WTC11 (cell line): Measurements from ENCODE around the gene MRTFB. TPM values are rescaled to one million over a fixed set of nuclear protein-coding genes. Genes with fewer than 3 reads are reported as not detected.

Source experiments
- ATAC-seq: fragments of 200-7000 bp; cut with Tn5 transposase; 2 replicates; pipeline ENCODE4 v1.10.0; 2021; ENCODE audit warnings: mild to moderate bottlenecking, moderate library complexity
- CTCF ChIA-PET: fragments of 300-600 bp; sonication (Branson Sonifier 250); formaldehyde crosslinking; loops from one replicate; lab custom pipeline; 2021; ENCODE audit warnings: antibody characterized with exemption; lab: Charles Lee
- POLR2A ChIA-PET: fragments of 350-600 bp; sonication (Branson Sonifier 250); formaldehyde crosslinking; loops from one replicate; lab custom pipeline; 2021; ENCODE audit warnings: antibody characterized with exemption; lab: Charles Lee
- DNase-seq: peaks from one replicate; pipeline ENCODE4 v3.0.0; 2021; ENCODE audit warnings: low spot score
- H3K27ac Mint-ChIP-seq: 2 replicates; pipeline ENCODE4 v1.8.0; 2021; ENCODE audit warnings: mixed read lengths
- H3K27me3 Mint-ChIP-seq: 2 replicates; pipeline ENCODE4 v1.8.0; 2021; ENCODE audit warnings: low read depth, mild to moderate bottlenecking, moderate library complexity, mixed read lengths
- H3K36me3 Mint-ChIP-seq: 2 replicates; pipeline ENCODE4 v1.8.0; 2021; ENCODE audit warnings: mixed read lengths
- H3K4me1 Mint-ChIP-seq: 2 replicates; pipeline ENCODE4 v1.8.0; 2022; ENCODE audit warnings: mixed read lengths
- H3K4me3 Mint-ChIP-seq: 2 replicates; pipeline ENCODE4 v1.8.0; 2021; ENCODE audit warnings: mild to moderate bottlenecking, moderate library complexity, mixed read lengths
- H3K9me3 Mint-ChIP-seq: 2 replicates; pipeline ENCODE4 v1.8.0; 2021; ENCODE audit warnings: mixed read lengths
- AFF4 ChIP-seq: sonication (generic); formaldehyde crosslinking; IDR thresholded peaks from 2 replicates; pipeline ENCODE4 v1.8.1; 2023; ENCODE audit warnings: mild to moderate bottlenecking, missing genetic modification reagents, borderline replicate concordance
- CBFB ChIP-seq: sonication (generic); formaldehyde crosslinking; IDR thresholded peaks from 2 replicates; pipeline ENCODE4 v1.8.1; 2022; ENCODE audit warnings: mild to moderate bottlenecking, low read depth, missing genetic modification reagents
- E2F4 ChIP-seq: sonication (generic); formaldehyde crosslinking; IDR thresholded peaks from 2 replicates; pipeline ENCODE4 v1.8.1; 2022; ENCODE audit warnings: low read depth, mild to moderate bottlenecking, moderate library complexity, missing genetic modification reagents, borderline replicate concordance
- EMX1 ChIP-seq: fragments of 250-450 bp; sonication (Bioruptor Pico); IDR thresholded peaks from 2 replicates; pipeline ENCODE4 v1.8.0; 2021; ENCODE audit warnings: mild to moderate bottlenecking
- ETV6 ChIP-seq: sonication (generic); formaldehyde crosslinking; IDR thresholded peaks from 2 replicates; pipeline ENCODE4 v1.8.1; 2022; ENCODE audit warnings: mild to moderate bottlenecking, missing genetic modification reagents
- MLX ChIP-seq: sonication (generic); formaldehyde crosslinking; IDR thresholded peaks from 2 replicates; pipeline ENCODE4 v1.8.1; 2023; ENCODE audit warnings: mild to moderate bottlenecking, missing genetic modification reagents, moderate library complexity
- PREB ChIP-seq: sonication (generic); formaldehyde crosslinking; IDR thresholded peaks from 2 replicates; pipeline ENCODE4 v1.8.1; 2022; ENCODE audit warnings: mild to moderate bottlenecking, missing genetic modification reagents, moderate library complexity, borderline replicate concordance
- TEAD4 ChIP-seq: sonication (generic); formaldehyde crosslinking; IDR thresholded peaks from 2 replicates; pipeline ENCODE4 v1.8.0; 2022; ENCODE audit warnings: mild to moderate bottlenecking, missing genetic modification reagents
- ZNF121 ChIP-seq: sonication (generic); formaldehyde crosslinking; IDR thresholded peaks from 2 replicates; pipeline ENCODE4 v1.8.0; 2023; ENCODE audit warnings: missing genetic modification reagents
- ZNF232 ChIP-seq: sonication (generic); formaldehyde crosslinking; IDR thresholded peaks from 2 replicates; pipeline ENCODE4 v1.8.0; 2022; ENCODE audit warnings: mild to moderate bottlenecking, missing genetic modification reagents
- ZNF317 ChIP-seq: sonication (generic); formaldehyde crosslinking; IDR thresholded peaks from 2 replicates; pipeline ENCODE4 v1.8.1; 2023; ENCODE audit warnings: low read depth, mild to moderate bottlenecking, moderate library complexity, missing genetic modification reagents, borderline replicate concordance
- ZNF512 ChIP-seq: sonication (generic); formaldehyde crosslinking; IDR thresholded peaks from 2 replicates; pipeline ENCODE4 v1.8.1; 2022; ENCODE audit warnings: missing genetic modification reagents, borderline replicate concordance
- ZSCAN18 ChIP-seq: fragments of 250-450 bp; sonication (Bioruptor Pico); IDR thresholded peaks from 2 replicates; pipeline ENCODE4 v2.1.2; 2022; ENCODE audit warnings: mild to moderate bottlenecking, moderate library complexity
- total RNA-seq: library from RNA; stranded (reverse); gene quantifications from 3 replicates; pipeline ENCODE4 v1.2.3, GENCODE V29; 2021
- TF ChIP-seq, protein P1 (sequence below): sonication (generic); formaldehyde crosslinking; IDR thresholded peaks from 2 replicates; pipeline ENCODE4 v1.8.0; 2022; ENCODE audit warnings: missing genetic modification reagents
- TF ChIP-seq, protein P2 (sequence below): sonication (generic); formaldehyde crosslinking; IDR thresholded peaks from 2 replicates; pipeline ENCODE4 v1.8.1; 2023; ENCODE audit warnings: mild to moderate bottlenecking, missing genetic modification reagents, moderate library complexity
- TF ChIP-seq, protein P3 (sequence below): sonication (generic); formaldehyde crosslinking; IDR thresholded peaks from 2 replicates; pipeline ENCODE4 v1.8.1; 2022; ENCODE audit warnings: mild to moderate bottlenecking, moderate library complexity, missing genetic modification reagents

MRTFB gene
- total RNA-seq, 1 experiment from 2014 or later: 30.8 TPM

DNA sequence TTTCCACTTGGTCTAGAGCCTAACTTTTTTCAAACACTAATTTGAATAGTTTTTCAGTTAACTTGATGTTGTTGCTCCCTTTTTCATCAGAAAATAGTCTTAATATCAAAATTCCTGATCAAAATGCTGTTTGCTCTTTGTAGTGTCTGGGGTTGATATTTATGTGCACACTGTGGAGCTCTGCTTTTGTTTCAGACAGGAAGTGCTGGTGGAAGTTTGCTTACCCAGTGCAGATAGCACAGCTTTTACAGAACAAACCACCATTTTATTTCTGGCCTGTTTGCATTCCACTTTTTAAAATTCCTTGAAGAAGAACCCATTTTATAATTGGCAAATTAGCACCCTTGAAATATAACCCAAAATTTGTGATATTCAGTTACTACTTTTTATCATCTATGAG lies 125.4 kb downstream of the MRTFB start:
- Mint-ChIP-seq H3K27ac (no peak overlapping the region), H3K9me3 (no peaks in the 10 kb centered on the region), H3K36me3 (no peaks in the 10 kb centered on the region), H3K4me3 (no peak overlapping the region), H3K4me1 (0 out of 2 replicates have a peak, but pooled peaks cover 3% of the 10 kb centered on the region), H3K27me3 (no peaks in the 10 kb centered on the region)
- ChIA-PET POLR2A (interaction anchor here (0.7 kb wide), 2 partner anchors 96 to 451 kb away, joined by 9 to 12 read pairs; no protein-coding TSS in a partner anchor), CTCF (interaction anchor here (1.1 kb wide), 1 partner anchor 10 kb away, joined by 4 read pairs; no protein-coding TSS in a partner anchor)
- no peak for DNase-seq
- ATAC-seq: no peak
- TF ChIP-seq ETV6 (no peak), ZNF317 (no peak)

- ChIA-PET CTCF (no interaction called here), POLR2A (no interaction called here)
- Mint-ChIP-seq H3K4me3 (no peak overlapping the region), H3K27me3 (no peaks in the 10 kb centered on the region), H3K27ac (no peak overlapping the region), H3K9me3 (no peaks in the 10 kb centered on the region), H3K4me1 (peaks cover 4% of the 10 kb centered on the region), H3K36me3 (no peaks in the 10 kb centered on the region)
- DNase-seq: no peak
- no peak for ATAC-seq
- TF ChIP-seq ZNF512 (CRISPR knock-in tag): no peak
- TF ChIP-seq ZNF232 (CRISPR knock-in tag): no peak
- TF ChIP-seq PREB (CRISPR knock-in tag): no peak
- TF ChIP-seq ZNF121: no peak
- no peak for TF ChIP-seq EMX1 (CRISPR knock-in tag)
- no peak for TF ChIP-seq AFF4 (CRISPR knock-in tag)
- TF ChIP-seq TEAD4 (CRISPR knock-in tag): no peak
- no peak for TF ChIP-seq CBFB (CRISPR knock-in tag)
- TF ChIP-seq, protein P1, sequence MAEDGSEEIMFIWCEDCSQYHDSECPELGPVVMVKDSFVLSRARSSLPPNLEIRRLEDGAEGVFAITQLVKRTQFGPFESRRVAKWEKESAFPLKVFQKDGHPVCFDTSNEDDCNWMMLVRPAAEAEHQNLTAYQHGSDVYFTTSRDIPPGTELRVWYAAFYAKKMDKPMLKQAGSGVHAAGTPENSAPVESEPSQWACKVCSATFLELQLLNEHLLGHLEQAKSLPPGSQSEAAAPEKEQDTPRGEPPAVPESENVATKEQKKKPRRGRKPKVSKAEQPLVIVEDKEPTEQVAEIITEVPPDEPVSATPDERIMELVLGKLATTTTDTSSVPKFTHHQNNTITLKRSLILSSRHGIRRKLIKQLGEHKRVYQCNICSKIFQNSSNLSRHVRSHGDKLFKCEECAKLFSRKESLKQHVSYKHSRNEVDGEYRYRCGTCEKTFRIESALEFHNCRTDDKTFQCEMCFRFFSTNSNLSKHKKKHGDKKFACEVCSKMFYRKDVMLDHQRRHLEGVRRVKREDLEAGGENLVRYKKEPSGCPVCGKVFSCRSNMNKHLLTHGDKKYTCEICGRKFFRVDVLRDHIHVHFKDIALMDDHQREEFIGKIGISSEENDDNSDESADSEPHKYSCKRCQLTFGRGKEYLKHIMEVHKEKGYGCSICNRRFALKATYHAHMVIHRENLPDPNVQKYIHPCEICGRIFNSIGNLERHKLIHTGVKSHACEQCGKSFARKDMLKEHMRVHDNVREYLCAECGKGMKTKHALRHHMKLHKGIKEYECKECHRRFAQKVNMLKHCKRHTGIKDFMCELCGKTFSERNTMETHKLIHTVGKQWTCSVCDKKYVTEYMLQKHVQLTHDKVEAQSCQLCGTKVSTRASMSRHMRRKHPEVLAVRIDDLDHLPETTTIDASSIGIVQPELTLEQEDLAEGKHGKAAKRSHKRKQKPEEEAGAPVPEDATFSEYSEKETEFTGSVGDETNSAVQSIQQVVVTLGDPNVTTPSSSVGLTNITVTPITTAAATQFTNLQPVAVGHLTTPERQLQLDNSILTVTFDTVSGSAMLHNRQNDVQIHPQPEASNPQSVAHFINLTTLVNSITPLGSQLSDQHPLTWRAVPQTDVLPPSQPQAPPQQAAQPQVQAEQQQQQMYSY (CRISPR knock-in tag): no peak
- TF ChIP-seq, protein P2, sequence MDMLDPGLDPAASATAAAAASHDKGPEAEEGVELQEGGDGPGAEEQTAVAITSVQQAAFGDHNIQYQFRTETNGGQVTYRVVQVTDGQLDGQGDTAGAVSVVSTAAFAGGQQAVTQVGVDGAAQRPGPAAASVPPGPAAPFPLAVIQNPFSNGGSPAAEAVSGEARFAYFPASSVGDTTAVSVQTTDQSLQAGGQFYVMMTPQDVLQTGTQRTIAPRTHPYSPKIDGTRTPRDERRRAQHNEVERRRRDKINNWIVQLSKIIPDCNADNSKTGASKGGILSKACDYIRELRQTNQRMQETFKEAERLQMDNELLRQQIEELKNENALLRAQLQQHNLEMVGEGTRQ (CRISPR knock-in tag): no peak
- TF ChIP-seq E2F4 (CRISPR knock-in tag): no peak
- TF ChIP-seq, protein P3, sequence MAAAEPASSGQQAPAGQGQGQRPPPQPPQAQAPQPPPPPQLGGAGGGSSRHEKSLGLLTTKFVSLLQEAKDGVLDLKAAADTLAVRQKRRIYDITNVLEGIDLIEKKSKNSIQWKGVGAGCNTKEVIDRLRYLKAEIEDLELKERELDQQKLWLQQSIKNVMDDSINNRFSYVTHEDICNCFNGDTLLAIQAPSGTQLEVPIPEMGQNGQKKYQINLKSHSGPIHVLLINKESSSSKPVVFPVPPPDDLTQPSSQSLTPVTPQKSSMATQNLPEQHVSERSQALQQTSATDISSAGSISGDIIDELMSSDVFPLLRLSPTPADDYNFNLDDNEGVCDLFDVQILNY (CRISPR knock-in tag): no peak
- no peak for TF ChIP-seq MLX (CRISPR knock-in tag)
- TF ChIP-seq ZSCAN18 (CRISPR knock-in tag): no peak
These were observed 126.9 kb downstream of the MRTFB start for GRCh38 chr16:14198012-14198411.
